Effector memory CD8-positive, alpha-beta T cell (primary cell): ENCODE results near the gene PPARGC1A.

Source experiments
- ATAC-seq: fragments of 150-1000 bp; cut with Tn5 transposase; replicated peaks from 2 replicates; pipeline ENCODE4 v1.10.0; 2021; ENCODE audit warnings: mild to moderate bottlenecking, moderate library complexity
- DNase-seq, 3 experiments: peaks; one replicate each; pipeline ENCODE4 v3.0.0; 2021
- H3K27ac Mint-ChIP-seq, 2 donors: one replicate each; pipeline ENCODE4 v1.8.0; 2022; ENCODE audit warnings: mild to moderate bottlenecking in 2 of 2, mixed read lengths in 2 of 2, moderate library complexity in 2 of 2
- H3K27me3 Mint-ChIP-seq, 2 donors: one replicate each; pipeline ENCODE4 v1.8.0; 2022; ENCODE audit warnings: mixed read lengths in 2 of 2
- H3K36me3 Mint-ChIP-seq: one replicate; pipeline ENCODE4 v1.8.0; 2022; ENCODE audit warnings: mild to moderate bottlenecking, moderate library complexity, mixed read lengths; ENCODE audit not compliant: insufficient read depth
- H3K4me1 Mint-ChIP-seq, 2 donors: one replicate each; pipeline ENCODE4 v1.8.0; 2022; ENCODE audit warnings: low read depth in 2 of 2, mixed read lengths in 2 of 2
- H3K4me3 Mint-ChIP-seq, 2 donors: one replicate each; pipeline ENCODE4 v1.8.0; 2022; ENCODE audit warnings: mild to moderate bottlenecking in 2 of 2, mixed read lengths in 2 of 2, moderate library complexity in 2 of 2
- H3K9me3 Mint-ChIP-seq, 2 donors: one replicate each; pipeline ENCODE4 v1.8.0; 2022; ENCODE audit warnings: mixed read lengths in 2 of 2

Gene PPARGC1A

DNA sequence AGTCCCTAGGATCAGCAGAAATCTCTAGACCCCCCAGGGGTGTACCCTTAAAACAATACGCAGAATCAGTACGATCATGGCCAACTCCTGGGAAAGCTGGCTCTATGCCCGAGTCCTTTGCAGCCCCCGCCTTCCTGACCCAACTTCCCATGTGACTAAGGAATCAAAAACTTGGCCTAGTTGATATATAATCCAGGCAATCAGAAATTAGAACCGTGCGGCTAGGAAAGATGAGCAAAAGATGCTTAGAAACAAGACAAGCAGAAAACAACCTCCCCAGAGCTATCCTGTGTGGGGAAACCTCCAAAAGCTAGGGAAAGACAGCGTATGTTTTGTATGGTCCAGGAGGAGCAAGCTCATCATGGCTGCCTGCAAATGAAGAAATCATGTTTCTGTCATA, 110.0 kb downstream of the PPARGC1A start:
- DNase-seq (no peak), ATAC-seq (no peak)
- Mint-ChIP-seq H3K27me3 (no peaks in the 10 kb centered on the region), H3K36me3 (peaks cover 5% of the 10 kb centered on the region), H3K9me3 (peaks cover 16 to 18% of the 10 kb centered on the region in 2 donors), H3K27ac (no peak overlapping the region), H3K4me3 (no peak overlapping the region), H3K4me1 (no peaks in the 10 kb centered on the region)

DNA sequence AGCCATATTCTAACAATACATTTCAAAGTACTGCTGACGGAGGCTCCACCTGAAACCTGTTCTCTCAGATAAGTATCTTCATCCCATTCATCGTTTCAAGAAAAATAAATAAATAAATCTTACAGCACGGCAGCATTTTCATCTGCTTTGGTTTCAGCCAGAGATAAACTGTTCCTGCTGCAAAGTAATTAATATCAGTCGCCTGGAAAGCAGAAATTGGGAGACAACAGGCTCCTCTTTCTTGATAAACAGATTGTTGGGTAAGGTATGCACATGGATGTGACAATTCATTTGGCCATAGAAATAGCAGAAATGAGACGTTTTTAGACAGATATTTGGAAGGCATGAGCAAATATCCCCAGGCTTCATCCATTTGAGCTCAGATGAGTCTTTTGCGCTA, 110.4 kb downstream of the PPARGC1A start:
- Mint-ChIP-seq H3K4me1 (no peaks in the 10 kb centered on the region), H3K9me3 (peaks cover 16 to 18% of the 10 kb centered on the region in 2 donors), H3K4me3 (no peak overlapping the region), H3K27ac (no peak overlapping the region), H3K27me3 (no peaks in the 10 kb centered on the region), H3K36me3 (peaks cover 5% of the 10 kb centered on the region)
- no peak for ATAC-seq
- DNase-seq = no peak

DNA sequence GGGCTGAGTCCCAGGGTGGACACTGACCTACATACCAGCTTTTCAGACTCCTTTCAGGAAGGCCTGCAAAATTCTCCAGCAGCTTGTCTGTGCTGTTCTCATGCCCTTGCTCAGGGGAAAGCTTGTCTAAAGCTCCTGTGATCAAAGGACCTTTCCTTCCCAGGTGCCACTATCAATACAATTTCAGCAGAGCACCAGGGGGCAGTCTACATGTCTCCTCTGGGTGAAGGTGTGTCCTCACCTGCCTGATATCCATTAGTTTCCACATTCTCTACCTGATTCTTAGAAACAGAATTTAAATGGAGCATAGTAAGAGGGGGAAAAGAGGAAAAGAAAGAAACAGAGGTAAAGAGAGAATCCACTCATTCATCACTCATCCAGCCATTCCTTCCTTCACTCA, 114.2 kb downstream of the PPARGC1A start:
- ATAC-seq (no peak), DNase-seq (no peak)
- peaks cover 15 to 18% of the 10 kb centered on the region in 2 donors for H3K9me3 Mint-ChIP-seq
- H3K36me3 Mint-ChIP-seq = no peaks in the 10 kb centered on the region
- no peaks in the 10 kb centered on the region for H3K27me3 Mint-ChIP-seq
- H3K4me1 Mint-ChIP-seq = no peaks in the 10 kb centered on the region
- H3K4me3 Mint-ChIP-seq = no peak overlapping the region
- no peak overlapping the region for H3K27ac Mint-ChIP-seq

DNA sequence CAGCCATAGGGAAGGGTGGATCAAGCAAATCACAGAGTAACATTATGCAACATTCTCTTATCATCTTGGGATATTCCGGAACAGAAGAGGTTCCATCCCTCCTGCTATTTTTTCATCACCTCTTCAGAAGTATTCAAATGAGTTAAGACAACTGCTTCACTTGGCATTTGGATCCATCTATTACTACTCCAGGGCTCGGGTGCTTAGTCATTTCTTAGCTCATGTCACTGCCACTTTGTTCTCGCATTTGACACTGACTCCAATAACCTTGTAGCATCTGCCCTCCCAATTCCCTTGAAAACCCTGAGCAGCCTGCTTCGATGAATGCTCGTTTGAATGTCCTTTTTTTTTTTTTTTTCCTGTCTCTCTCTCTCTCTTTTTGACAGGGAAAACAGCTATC, 114.9 kb downstream of the PPARGC1A start:
- H3K4me3 Mint-ChIP-seq = no peak overlapping the region
- no peak for ATAC-seq

DNA sequence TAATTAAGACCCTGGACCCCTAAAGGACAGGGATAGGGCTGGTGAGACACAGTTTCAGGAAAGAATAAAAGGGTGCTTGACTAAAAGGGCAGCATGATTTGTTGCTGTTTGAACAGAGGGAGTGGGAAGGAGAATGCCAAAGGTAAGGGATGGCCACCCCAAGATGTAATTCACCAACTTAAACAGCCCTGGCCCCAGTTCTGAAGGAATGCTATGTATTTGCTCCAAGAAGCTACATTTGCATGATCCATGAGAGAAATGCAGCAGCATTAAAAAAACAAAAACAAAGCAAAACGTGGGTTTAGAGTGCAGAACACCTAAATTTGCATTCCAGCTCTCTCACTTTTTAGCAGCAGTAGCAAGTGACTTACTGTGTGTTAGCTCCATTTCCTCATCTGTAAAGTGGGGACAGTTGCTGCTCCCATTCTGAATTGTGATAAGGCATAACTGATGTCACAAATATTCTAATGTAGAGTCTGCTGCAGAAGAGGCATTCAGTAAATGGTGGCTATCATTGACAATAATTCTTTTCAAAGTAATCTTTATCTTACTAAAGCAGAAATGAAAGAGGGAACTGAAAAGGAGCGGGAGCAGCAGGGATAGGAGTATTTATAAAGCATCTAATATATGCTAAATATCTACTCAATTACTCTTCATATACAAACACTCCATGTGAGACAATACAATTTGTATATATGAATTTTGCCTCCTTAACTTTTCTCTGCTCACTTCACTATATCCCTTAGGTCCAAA, 115.8 kb downstream of the PPARGC1A start:
- H3K4me1 Mint-ChIP-seq = no peaks in the 10 kb centered on the region
- H3K9me3 Mint-ChIP-seq = peaks cover 12 to 18% of the 10 kb centered on the region in 2 donors
- ATAC-seq = no peak
- no peak overlapping the region for H3K4me3 Mint-ChIP-seq
- no peak overlapping the region for H3K27ac Mint-ChIP-seq
- no peaks in the 10 kb centered on the region for H3K27me3 Mint-ChIP-seq
- DNase-seq = no peak
- H3K36me3 Mint-ChIP-seq = no peaks in the 10 kb centered on the region

More for the DNA sequence above, 114.9 kb downstream of the PPARGC1A start:
- H3K27me3 Mint-ChIP-seq = no peaks in the 10 kb centered on the region
- H3K4me1 Mint-ChIP-seq = no peaks in the 10 kb centered on the region
- H3K36me3 Mint-ChIP-seq = no peaks in the 10 kb centered on the region
- H3K27ac Mint-ChIP-seq = no peak overlapping the region
- H3K9me3 Mint-ChIP-seq = peaks cover 12 to 18% of the 10 kb centered on the region in 2 donors
- no peak for DNase-seq

DNA sequence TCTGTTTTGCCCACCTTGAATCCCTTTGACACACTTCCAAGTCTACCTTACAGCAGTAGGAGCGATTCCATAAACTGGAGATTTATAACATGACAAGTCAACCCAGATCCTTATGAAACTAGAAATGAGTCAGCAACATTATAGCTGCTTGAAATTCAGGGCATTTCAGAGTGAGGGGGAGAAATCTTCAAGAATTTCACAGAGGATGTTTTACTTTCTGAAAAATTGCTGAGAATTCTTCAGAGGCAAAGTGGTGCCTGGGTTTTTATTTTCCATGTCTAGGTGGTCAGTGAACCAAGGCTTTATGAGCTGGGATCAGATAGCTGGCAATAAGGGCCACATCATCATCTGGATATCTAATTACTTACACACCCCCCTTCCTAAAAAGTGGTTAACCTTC, 119.8 kb downstream of the PPARGC1A start:
- Mint-ChIP-seq H3K27me3 (no peaks in the 10 kb centered on the region), H3K9me3 (peaks cover 1 to 4% of the 10 kb centered on the region in 2 donors), H3K36me3 (no peaks in the 10 kb centered on the region), H3K27ac (no peak overlapping the region), H3K4me3 (no peak overlapping the region), H3K4me1 (no peaks in the 10 kb centered on the region)
- DNase-seq (no peak), ATAC-seq (no peak)

DNA sequence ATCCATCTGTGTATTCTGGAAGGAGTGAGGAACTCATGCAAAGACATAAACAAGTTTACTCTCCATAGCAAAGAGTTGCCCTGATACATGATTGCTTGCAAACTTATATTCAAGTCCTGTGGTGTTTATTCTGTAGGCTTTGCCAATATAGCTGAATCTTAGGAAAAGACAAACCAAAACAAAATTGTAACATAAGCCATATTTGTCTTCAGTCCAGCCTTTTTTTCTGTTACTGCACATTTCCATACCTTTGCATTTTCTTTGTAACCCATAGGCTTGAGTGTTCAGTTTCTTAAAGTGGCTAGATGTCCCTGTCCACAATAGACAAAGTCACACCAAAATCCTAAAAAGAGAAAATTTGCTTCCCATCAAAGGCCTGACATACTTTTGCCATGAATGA, 120.4 kb downstream of the PPARGC1A start:
- DNase-seq (no peak), ATAC-seq (no peak)
- H3K9me3 Mint-ChIP-seq = peaks cover 0 to 4% of the 10 kb centered on the region in 2 donors
- H3K4me3 Mint-ChIP-seq = no peak overlapping the region
- H3K4me1 Mint-ChIP-seq = no peaks in the 10 kb centered on the region
- H3K27ac Mint-ChIP-seq = no peak overlapping the region
- no peaks in the 10 kb centered on the region for H3K27me3 Mint-ChIP-seq
- H3K36me3 Mint-ChIP-seq = no peaks in the 10 kb centered on the region

DNA sequence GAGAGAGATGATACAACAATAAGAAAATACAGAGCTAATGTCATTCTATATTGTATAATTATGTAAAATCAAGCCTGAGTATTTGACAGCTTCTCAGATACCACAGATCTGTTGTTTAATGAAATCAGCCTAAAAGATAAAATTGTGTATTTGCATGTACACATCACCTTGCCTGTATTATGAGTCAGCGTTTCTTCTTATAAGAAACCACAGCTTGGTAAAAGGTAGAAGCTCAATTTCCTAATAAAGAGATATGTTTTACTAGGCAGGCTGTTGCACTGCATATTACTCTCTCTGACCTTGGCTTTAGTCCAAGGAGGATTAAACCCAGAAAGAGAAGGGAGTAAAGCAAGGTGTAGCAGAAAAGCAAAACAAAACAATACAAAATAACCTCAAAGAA, 121.3 kb downstream of the PPARGC1A start:
- Mint-ChIP-seq H3K9me3 (peaks cover 0 to 4% of the 10 kb centered on the region in 2 donors), H3K4me3 (no peak overlapping the region), H3K36me3 (no peaks in the 10 kb centered on the region), H3K27me3 (no peaks in the 10 kb centered on the region), H3K27ac (no peak overlapping the region), H3K4me1 (no peaks in the 10 kb centered on the region)
- no peak for DNase-seq
- ATAC-seq = no peak

DNA sequence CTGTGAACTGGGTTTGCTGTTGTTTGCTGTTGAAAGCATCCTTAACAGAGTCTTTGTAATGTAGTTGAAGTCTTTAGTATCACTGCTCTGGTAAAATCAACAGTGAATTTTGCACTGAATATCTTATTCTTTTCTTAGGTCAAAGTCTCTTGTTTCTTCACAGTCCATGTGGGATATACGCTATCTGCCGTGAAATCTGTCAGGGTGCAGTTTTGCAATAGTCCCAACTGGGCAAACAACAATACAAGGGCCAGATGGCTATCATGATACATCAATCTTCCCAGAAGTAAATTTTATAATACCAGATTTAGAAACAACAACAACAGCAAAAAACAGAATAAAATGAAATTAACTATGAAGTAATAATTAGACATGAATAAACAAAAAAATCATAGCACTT, 123.5 kb downstream of the PPARGC1A start:
- Mint-ChIP-seq H3K36me3 (no peaks in the 10 kb centered on the region), H3K27ac (no peak overlapping the region), H3K4me1 (no peaks in the 10 kb centered on the region), H3K4me3 (no peak overlapping the region), H3K27me3 (no peaks in the 10 kb centered on the region), H3K9me3 (peaks cover 4 to 7% of the 10 kb centered on the region in 2 donors)
- ATAC-seq (no peak), DNase-seq (no peak)

DNA sequence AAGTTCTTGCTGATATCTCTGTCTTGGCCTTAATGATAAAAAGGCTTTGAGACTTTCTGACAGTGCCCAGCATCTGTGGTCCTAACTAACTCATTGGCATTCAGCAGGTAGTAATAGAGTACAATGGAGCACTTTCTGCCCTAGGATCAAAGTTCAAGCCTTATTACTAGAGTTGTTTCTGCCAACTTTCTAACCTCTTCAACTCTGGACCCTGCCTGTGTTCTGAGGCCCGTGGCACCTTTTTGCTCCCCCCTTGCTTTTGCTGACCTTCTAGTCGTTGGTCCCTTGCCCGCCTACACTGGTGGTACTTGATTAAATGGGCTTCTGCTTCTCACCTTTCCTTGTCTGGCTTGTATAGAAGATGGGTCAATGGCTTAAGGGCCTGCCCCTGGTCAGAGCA, 126.3 kb downstream of the PPARGC1A start:
- ATAC-seq (no peak), DNase-seq (no peak)
- H3K27ac Mint-ChIP-seq = no peak overlapping the region
- H3K36me3 Mint-ChIP-seq = no peaks in the 10 kb centered on the region
- peaks cover 8 to 18% of the 10 kb centered on the region in 2 donors for H3K9me3 Mint-ChIP-seq
- H3K4me3 Mint-ChIP-seq = no peak overlapping the region
- H3K27me3 Mint-ChIP-seq = no peaks in the 10 kb centered on the region
- no peaks in the 10 kb centered on the region for H3K4me1 Mint-ChIP-seq

DNA sequence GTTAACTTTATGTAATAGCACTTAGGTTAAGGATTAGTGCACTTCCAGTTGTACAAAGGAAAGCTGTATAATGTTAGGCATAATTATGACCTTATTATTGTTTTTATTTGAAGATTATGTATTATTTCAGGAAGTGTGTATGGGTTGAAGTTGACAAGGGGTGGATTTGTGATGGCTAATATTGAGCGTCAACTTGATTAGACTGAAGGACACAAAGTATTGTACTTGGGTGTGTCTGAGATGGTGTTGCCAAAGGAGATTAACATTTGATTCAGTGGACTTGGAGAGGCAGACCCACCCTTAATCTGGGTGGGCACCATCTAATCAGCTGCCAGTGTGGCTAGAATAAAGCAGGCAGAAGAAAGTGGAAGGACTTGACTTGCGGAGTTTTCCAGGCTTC, 127.3 kb downstream of the PPARGC1A start:
- Mint-ChIP-seq H3K9me3 (peaks cover 6 to 23% of the 10 kb centered on the region in 2 donors), H3K4me3 (no peak overlapping the region), H3K36me3 (no peaks in the 10 kb centered on the region), H3K27me3 (no peaks in the 10 kb centered on the region), H3K4me1 (no peaks in the 10 kb centered on the region), H3K27ac (no peak overlapping the region)
- no peak for ATAC-seq
- no peak for DNase-seq

DNA sequence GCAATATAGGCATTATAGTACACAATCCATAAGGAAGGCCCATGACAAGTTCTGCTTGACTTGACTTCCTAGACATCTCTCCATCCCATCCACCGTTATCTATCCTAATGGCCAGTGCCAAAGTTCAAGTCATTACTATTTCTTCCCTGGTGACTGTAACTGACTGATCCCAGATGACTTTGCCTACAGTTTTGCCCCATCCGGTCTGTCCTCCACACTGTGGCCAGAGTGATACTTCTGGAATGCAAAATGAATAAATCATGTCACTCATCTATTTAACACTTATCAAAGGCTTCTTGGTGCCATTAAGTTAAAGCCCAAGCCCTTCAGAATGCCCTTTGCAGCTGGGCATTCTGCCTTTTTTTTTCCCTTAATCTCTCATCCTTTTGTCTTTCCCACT, 130.8 kb downstream of the PPARGC1A start:
- peaks cover 8 to 39% of the 10 kb centered on the region in 2 donors for H3K9me3 Mint-ChIP-seq
- H3K4me1 Mint-ChIP-seq = no peaks in the 10 kb centered on the region
- no peaks in the 10 kb centered on the region for H3K27me3 Mint-ChIP-seq
- DNase-seq = no peak
- H3K27ac Mint-ChIP-seq = no peak overlapping the region
- H3K4me3 Mint-ChIP-seq = no peak overlapping the region
- H3K36me3 Mint-ChIP-seq = no peaks in the 10 kb centered on the region
- ATAC-seq = no peak

DNA sequence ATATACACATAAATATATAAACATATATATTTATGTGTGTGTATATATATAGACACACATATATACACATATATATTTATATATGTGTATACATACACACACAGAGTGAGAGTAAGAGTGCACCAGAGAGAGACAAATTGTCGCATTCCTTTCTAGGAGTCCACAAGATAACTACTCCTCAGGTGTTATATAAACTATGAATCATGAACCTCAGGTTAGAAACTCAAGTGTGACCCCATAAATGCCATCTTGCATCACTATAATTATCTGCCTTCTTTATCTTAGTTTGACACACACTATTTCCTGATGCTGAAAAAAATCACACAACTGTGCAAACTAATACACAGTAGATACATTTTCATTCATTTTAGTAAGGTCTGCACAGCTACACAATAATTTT, 135.2 kb downstream of the PPARGC1A start:
- ATAC-seq = no peak

DNA sequence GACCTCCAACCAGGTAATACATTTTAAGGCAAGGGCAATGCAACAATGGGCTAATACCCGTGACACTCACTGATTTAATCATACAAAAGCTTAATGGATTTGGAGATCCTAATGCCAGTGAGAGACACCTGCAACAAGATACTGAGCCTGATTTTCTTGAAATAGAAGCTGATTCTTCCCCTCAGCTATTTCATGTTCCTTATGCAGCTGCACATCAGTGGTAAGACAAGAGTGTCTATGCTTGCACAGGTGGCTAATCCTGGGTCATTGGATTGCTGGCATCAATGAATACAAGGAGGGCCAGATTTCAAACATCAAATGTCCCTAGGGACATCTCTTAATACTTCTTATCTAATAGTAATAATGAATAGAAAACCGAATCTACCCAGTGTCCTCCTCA, 139.7 kb downstream of the PPARGC1A start:
- Mint-ChIP-seq H3K4me3 (no peak overlapping the region), H3K4me1 (no peaks in the 10 kb centered on the region), H3K9me3 (peaks cover 6 to 15% of the 10 kb centered on the region in 2 donors), H3K36me3 (no peaks in the 10 kb centered on the region), H3K27ac (no peak overlapping the region), H3K27me3 (no peaks in the 10 kb centered on the region)
- DNase-seq (no peak), ATAC-seq (no peak)

More for the DNA sequence above, 135.2 kb downstream of the PPARGC1A start:
- Mint-ChIP-seq H3K9me3 (peaks cover 10 to 43% of the 10 kb centered on the region in 2 donors), H3K36me3 (no peaks in the 10 kb centered on the region), H3K27me3 (no peaks in the 10 kb centered on the region), H3K4me3 (no peak overlapping the region), H3K27ac (no peak overlapping the region), H3K4me1 (no peaks in the 10 kb centered on the region)
- no peak for DNase-seq
